HUES6 (cell line): ENCODE data around the gene CYTH4.

Experiments
- H3K27ac ChIP-seq: 2 replicates; pipeline ENCODE4 v1.7.0; 2013; ENCODE audit warnings: low read depth, mild to moderate bottlenecking, low read length, inconsistent platforms
- H3K27me3 ChIP-seq: 2 replicates; pipeline ENCODE4 v1.6.1; 2013; ENCODE audit warnings: low read length; ENCODE audit not compliant: control insufficient read depth, insufficient read depth
- H3K36me3 ChIP-seq: 2 replicates; pipeline ENCODE4 v1.6.1; 2013; ENCODE audit warnings: low read length; ENCODE audit not compliant: control insufficient read depth, insufficient read depth
- H3K4me1 ChIP-seq: 2 replicates; pipeline ENCODE4 v1.6.1; 2013; ENCODE audit warnings: low read length; ENCODE audit not compliant: control insufficient read depth, insufficient read depth
- H3K4me3 ChIP-seq: 2 replicates; pipeline ENCODE4 v1.5.1; 2013; ENCODE audit warnings: low read depth, low read length
- H3K9ac ChIP-seq: one replicate; pipeline ENCODE4 v1.6.1; 2013; ENCODE audit warnings: mild to moderate bottlenecking, low read length
- H3K9me3 ChIP-seq: 2 replicates; pipeline ENCODE4 v1.6.1; 2013; ENCODE audit warnings: low read depth, low read length; ENCODE audit not compliant: control insufficient read depth, insufficient read depth

CYTH4 gene

GRCh38 chr22:37334859-37335805 is 52.8 kb downstream of the CYTH4 start:
- no peak overlapping the region for H3K27ac ChIP-seq
- H3K9ac ChIP-seq, result no peak overlapping the region
- peaks cover 59% of the 10 kb centered on the region for H3K27me3 ChIP-seq
- H3K4me3 ChIP-seq, result peak overlapping the region; percentile 58
- peaks cover 23% of the 10 kb centered on the region for H3K4me1 ChIP-seq
- H3K36me3 ChIP-seq, result no peaks in the 10 kb centered on the region
- no peaks in the 10 kb centered on the region for H3K9me3 ChIP-seq

DNA sequence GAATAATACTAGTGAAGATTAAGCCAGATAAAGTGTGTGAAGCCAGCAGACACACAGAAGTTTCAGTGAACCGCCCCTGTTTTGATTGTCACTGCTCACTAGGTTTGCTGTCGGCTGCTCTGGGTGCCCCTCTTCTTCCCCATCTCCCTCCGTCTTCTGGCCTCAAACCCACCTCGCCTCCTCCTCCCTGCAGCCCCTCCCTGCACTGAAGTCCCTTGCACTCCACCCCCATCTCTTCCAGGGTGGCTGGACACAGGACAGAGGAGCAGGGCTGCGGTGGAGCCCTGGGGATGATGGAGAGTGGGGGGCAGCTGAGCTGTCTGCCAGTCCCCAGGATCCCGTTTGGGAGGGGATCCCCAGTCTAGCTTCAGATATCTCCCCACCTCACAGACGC is 53.5 kb downstream of the CYTH4 start:
- Histone ChIP-seq H3K9me3 (no peaks in the 10 kb centered on the region), H3K4me3 (peak overlapping the region; percentile 21; the same call in 1 of the 2 replicates), H3K27ac (no peak overlapping the region), H3K36me3 (no peaks in the 10 kb centered on the region), H3K9ac (no peak overlapping the region), H3K27me3 (peaks cover 66% of the 10 kb centered on the region), H3K4me1 (peaks cover 26% of the 10 kb centered on the region)

DNA sequence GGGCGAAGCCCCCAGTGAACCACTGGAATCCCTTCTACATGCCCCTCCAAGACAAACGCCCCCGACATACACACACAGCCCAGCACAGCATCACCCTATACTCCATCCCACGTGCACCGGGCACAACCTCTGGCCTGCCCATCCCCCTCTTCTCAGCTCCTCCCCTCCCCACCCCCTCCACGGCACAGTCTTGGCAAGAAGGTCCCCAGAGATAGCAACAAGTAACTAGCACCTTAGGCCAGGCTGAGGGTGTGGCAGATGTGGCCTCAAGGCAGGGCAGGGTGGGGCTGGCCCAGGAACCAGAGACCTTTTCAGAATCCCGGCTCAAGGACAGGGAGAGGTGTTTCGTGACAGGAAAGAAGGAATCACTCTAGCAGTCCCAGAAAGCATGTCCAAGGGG is 54.3 kb downstream of the CYTH4 start:
- Histone ChIP-seq H3K9me3 (no peaks in the 10 kb centered on the region), H3K4me1 (peaks cover 28% of the 10 kb centered on the region), H3K27me3 (peaks cover 70% of the 10 kb centered on the region), H3K36me3 (no peaks in the 10 kb centered on the region), H3K4me3 (no peak overlapping the region), H3K27ac (no peak overlapping the region), H3K9ac (no peak overlapping the region)

- H3K27me3 ChIP-seq, result peaks cover 70% of the 10 kb centered on the region
- no peak overlapping the region for H3K9ac ChIP-seq
Observed at GRCh38 chr22:37337204-37337943, 55.1 kb downstream of the CYTH4 start.

GRCh38 chr22:37338539-37339246 is 56.4 kb downstream of the CYTH4 start:
- H3K27me3 ChIP-seq, result peaks cover 56% of the 10 kb centered on the region
- no peak overlapping the region for H3K9ac ChIP-seq
- no peak overlapping the region for H3K27ac ChIP-seq
- H3K36me3 ChIP-seq, result no peaks in the 10 kb centered on the region
- peaks cover 35% of the 10 kb centered on the region for H3K4me1 ChIP-seq
- no peaks in the 10 kb centered on the region for H3K9me3 ChIP-seq
- H3K4me3 ChIP-seq, result no peak overlapping the region

More at GRCh38 chr22:37337204-37337943, 55.1 kb downstream of the CYTH4 start:
- Histone ChIP-seq H3K4me1 (peaks cover 34% of the 10 kb centered on the region), H3K27ac (no peak overlapping the region), H3K9me3 (no peaks in the 10 kb centered on the region), H3K4me3 (no peak overlapping the region), H3K36me3 (no peaks in the 10 kb centered on the region)

- H3K4me3 ChIP-seq, result no peak overlapping the region
- H3K4me1 ChIP-seq, result peaks cover 27% of the 10 kb centered on the region
- no peak overlapping the region for H3K27ac ChIP-seq
- H3K36me3 ChIP-seq, result no peaks in the 10 kb centered on the region
- H3K9ac ChIP-seq, result no peak overlapping the region
- H3K9me3 ChIP-seq, result no peaks in the 10 kb centered on the region
- H3K27me3 ChIP-seq, result peaks cover 38% of the 10 kb centered on the region
Observed at GRCh38 chr22:37340331-37341262, 58.3 kb downstream of the CYTH4 start.

GRCh38 chr22:37342065-37342464 is 59.8 kb downstream of the CYTH4 start:
- no peak overlapping the region for H3K27ac ChIP-seq
- no peak overlapping the region for H3K4me3 ChIP-seq
- H3K27me3 ChIP-seq, result peaks cover 27% of the 10 kb centered on the region; the same call in 1 of the 2 replicates
- H3K36me3 ChIP-seq, result no peaks in the 10 kb centered on the region
- H3K9ac ChIP-seq, result no peak overlapping the region
- H3K4me1 ChIP-seq, result peaks cover 18% of the 10 kb centered on the region
- H3K9me3 ChIP-seq, result no peaks in the 10 kb centered on the region

GRCh38 chr22:37343348-37343747 is 61.0 kb downstream of the CYTH4 start:
- H3K9me3 ChIP-seq, result no peaks in the 10 kb centered on the region
- H3K36me3 ChIP-seq, result no peaks in the 10 kb centered on the region
- peaks cover 17% of the 10 kb centered on the region for H3K4me1 ChIP-seq
- H3K27me3 ChIP-seq, result peaks cover 26% of the 10 kb centered on the region; the same call in 1 of the 2 replicates
- H3K27ac ChIP-seq, result no peak overlapping the region
- H3K9ac ChIP-seq, result no peak overlapping the region
- no peak overlapping the region for H3K4me3 ChIP-seq

GRCh38 chr22:37343863-37344734 is 61.8 kb downstream of the CYTH4 start:
- Histone ChIP-seq H3K4me1 (peaks cover 17% of the 10 kb centered on the region), H3K36me3 (no peaks in the 10 kb centered on the region), H3K27me3 (peaks cover 26% of the 10 kb centered on the region; the same call in 1 of the 2 replicates), H3K9ac (no peak overlapping the region), H3K4me3 (no peak overlapping the region), H3K27ac (no peak overlapping the region), H3K9me3 (no peaks in the 10 kb centered on the region)
